Activated gamma-delta T cell (primary cell): Measurements from ENCODE around the gene MUC2.

Experiments used
- DNase-seq: peaks from one replicate; lab custom pipeline; 2025; lab: John Stamatoyannopoulos, UW

Gene MUC2

DNA sequence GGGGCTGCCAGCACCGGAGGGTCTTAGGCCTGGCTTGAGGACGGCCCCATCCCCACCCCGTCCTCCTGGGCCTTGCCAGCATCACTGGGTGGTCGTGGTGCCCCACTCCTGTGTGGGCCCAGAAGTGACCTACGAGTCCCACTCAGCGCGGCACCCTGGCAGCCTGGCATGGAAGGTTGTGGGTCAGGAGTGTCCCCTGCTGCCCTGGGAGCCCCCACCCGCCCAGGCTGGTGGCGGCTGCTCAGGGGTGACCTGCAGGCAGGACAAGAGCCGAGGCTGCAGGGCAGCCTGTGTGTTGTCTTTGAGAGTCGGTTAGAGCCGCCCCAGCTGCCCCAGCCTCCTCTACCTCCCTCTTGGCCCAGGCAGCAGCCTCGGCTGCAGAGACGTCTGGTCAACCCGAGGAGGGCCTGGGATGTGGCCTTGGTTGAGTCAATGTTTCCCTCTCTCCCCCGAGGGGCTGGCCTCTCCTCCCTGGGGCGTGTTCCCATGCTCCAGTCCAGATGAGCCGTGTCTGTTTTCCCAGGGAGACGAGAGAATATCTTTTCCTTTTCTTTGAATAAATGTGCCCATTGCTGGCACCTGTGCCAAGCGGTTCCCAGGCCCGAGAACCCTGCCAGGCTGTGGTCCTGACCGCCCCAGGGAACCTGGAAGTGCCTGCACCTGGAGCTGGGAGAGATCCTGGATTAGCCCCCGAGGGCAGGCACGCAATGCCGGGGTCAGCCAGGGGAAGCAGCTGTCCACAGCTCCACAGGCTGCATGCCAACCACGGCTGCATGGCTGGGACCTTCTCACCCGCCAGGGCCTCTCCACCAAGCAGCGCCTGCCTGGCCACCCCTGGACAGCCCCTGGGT is 47.4 kb downstream of the MUC2 start:
- DNase-seq, result no peak

DNA sequence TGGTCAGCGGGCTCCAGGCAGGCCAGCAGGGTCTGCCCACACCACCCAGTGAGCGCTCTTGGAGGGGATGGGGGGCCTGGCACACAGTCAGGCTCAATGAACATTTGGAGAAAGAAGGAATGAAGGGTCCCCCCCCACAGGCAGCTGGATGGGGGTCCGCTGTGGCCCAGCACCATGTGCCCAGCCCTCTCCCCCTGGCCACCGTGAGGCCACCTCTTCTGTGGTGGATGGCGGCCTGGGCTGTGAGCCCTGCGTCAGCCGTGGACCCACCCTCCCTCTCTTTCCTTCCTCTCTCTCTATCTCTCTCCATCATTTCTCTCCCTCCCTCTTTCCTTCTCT is 48.0 kb downstream of the MUC2 start:
- DNase-seq, result no peak

- no peak for DNase-seq
Observed at GRCh38 chr11:1123970-1124369, 49.3 kb downstream of the MUC2 start.
